B cell (primary cell): ENCODE measurements around the gene TMEM18.

Experiments used
- EZH2 ChIP-seq: IDR thresholded peaks from 2 replicates; pipeline ENCODE4 v1.6.1; 2012; ENCODE audit warnings: borderline replicate concordance, low read depth, mild to moderate bottlenecking, moderate library complexity, low read length; ENCODE audit not compliant: insufficient read depth, poor library complexity, severe bottlenecking
- TF ChIP-seq, protein P1 (sequence below): fragments of 200-600 bp; IDR thresholded peaks from one replicate; pipeline ENCODE4 v1.8.0; 2022; ENCODE audit warnings: antibody characterized with exemption, mild to moderate bottlenecking

DNA sequence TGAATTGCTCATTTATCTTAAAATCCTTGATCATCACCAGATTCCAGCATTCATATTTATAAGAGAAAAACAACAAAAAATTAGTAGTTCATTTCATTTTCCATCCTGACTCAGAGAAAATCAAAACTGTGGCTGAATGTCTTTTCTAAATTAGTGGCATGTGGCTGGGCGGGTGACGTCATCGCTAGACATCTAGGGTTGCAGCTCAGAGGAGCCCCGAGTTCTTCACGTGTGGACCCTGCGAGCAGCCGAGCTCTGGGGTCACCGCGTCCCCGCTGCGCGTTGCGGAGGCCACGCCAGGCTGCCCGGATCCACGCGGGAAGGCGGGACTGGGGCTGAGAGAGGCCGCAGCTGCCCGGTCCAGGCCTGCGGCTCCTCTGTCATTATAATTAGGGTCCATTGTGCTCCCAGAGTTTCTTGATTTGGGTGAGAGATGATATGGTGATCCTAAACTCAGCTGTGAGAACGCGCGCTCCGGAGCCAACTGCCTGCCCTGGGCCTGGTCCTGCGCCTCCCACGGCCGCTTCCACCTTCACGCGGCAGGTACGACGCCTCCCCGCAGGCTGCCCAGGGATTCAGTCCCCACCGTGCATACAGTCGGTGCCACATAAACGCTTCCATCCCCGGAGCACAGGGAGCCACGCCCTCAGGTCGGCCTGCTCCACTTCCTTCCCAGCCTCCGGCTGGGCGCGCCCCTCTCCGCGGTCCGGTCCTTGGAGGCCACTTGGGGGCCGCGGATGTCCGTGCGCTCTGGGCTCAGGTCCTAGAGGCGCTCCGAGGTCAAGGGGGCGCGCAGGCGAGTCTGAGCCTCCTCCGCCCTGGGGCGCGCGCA lies 56.5 kb downstream of the TMEM18 start:
- TF ChIP-seq, protein P1, sequence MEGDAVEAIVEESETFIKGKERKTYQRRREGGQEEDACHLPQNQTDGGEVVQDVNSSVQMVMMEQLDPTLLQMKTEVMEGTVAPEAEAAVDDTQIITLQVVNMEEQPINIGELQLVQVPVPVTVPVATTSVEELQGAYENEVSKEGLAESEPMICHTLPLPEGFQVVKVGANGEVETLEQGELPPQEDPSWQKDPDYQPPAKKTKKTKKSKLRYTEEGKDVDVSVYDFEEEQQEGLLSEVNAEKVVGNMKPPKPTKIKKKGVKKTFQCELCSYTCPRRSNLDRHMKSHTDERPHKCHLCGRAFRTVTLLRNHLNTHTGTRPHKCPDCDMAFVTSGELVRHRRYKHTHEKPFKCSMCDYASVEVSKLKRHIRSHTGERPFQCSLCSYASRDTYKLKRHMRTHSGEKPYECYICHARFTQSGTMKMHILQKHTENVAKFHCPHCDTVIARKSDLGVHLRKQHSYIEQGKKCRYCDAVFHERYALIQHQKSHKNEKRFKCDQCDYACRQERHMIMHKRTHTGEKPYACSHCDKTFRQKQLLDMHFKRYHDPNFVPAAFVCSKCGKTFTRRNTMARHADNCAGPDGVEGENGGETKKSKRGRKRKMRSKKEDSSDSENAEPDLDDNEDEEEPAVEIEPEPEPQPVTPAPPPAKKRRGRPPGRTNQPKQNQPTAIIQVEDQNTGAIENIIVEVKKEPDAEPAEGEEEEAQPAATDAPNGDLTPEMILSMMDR, result no peak
- no peak for TF ChIP-seq EZH2
